Measurements from ENCODE around the gene RPL35A.
"Not testable (repeated sequence)": the region's sequence is repeated elsewhere in the genome, so short reads cannot be mapped to it uniquely, and the experiment has no call there.

RPL35A gene

DNA sequence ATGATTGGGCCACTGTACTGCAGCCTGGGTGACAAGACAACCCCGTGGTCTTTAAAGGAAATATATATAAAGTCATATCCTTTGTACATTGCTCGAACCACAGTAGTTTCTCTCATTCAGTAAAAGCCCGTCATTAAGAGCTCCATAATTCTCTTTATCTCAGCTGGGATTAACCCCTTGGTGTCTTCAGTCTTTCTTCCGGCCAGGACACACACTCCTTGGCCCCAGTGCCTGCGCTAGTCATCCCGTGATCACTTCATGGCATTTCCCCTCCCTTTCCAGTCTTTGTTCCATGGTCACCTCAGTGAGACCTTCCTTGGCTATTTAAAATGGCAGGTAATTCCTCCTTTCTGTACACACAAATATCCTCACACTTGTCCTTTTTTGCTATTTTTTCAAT, 3.3 kb downstream of the RPL35A start:
- DNase-seq: no peak

DNA sequence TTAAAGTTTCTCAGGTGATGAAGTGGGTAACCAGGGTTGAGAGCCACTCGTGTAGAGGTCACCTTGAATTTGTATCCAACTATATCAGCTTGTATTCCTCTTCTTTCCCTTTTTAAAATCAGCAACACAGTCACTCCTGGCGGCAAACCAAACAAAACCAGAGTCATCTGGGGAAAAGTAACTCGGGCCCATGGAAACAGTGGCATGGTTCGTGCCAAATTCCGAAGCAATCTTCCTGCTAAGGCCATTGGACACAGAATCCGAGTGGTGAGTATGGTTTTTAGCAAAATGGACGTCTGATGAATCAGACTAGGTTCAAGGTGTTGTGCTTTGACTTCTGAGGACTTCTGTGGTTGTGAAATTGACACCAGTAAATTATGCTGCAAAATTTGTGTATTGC, 3.9 kb downstream of the RPL35A start:
- no peak for DNase-seq

DNA sequence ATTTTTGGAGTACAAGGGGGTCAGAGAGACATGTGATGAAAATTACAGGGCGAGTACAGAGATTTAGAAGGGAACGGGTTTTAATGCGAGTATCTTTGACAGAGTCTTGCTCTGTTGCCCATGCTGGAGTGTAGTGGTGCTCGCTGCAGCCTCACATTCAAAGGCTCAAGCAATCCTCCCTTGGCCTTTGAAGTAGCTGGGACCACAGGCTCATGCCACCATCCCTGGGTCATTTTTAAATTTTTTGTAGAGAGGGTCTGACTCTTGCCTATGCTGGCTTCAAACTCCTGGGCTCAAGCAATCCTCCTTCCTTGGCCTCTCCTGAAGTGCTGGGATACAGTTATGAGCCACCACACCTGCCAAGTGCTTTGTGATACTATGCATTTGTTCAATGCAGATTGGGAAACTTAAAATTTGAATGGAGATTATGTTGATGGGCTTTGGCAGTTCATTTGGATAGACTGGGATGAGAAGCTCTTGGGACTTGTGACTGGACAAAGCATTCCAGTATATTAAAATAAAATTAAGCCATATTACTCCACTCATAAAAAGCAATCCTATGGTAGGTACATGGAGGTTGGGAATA, 6.0 kb downstream of the RPL35A start:
- no peak for DNase-seq

DNA sequence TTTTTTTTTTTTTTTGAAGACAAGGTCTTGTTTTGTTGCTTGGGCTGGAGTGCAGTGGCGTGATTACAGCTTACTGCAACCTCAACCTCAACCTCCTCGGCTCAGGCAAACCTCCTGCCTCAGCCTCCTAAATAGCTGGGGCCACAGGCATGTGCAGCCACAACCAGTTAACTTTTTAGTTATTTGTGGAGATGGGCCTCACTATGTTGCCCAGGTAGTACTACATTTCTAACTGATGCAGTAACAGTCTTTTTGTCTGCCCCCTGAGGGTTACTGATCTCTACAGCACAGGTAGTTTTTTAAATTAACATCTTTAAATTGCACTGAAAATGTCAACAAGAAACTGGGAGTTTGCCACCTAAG, 6.6 kb downstream of the RPL35A start:
- no peak for DNase-seq

DNA sequence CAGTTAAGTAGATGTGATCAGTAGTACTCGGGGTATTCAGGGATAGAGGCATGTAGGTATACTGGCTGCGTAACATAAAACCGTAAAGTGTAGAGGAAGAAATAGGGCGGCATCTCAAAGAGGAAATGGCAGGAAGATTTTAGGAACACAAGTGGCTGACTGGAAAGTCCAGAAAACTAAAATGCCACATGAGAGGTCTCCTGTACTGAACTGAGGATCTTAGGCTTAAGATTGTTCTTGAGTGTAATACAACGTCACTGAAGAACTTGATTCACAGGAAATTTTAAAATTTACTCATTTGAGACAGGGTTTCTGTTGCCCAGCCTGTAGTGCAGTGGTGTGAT, 7.8 kb downstream of the RPL35A start:
- no peak for DNase-seq

DNA sequence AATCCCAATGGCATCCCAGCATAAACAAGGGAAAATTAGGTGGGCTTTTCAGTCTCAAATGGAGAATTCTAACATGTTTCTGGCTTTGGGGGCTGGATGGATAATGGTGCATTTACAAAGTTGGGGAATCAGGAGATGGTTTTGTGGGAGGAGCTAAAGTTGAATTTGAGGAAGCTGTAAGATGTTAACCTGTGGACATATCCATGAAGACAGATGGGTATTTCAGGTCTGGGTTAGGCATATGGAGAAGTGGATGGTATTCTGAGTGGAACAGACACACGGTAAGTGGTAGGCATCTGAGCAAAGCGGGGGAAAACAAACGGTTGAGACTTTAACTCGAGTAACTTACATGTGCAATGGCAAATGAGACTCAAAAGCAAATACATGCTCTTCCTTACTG, 8.4 kb downstream of the RPL35A start:
- DNase-seq: no peak

DNA sequence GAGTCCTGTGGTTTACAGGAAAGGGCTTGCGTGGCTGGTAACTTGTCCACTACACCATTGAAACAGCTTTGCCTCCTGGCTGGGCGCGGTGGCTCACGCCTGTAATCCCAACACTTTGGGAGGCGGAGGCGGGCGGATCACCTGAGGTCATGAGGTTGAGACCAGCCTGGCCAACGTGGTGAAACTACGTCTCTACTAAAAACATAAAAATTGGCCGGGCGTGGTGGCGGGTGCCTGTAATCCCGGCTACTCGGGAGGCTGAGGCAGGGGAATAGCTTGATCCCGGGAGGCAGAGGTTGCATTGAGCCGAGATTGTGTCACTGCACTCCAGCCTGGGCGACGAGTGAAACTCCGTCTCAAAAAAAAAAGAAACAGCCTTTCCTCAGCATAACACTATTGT, 8.9 kb downstream of the RPL35A start:
- DNase-seq: not testable (repeated sequence)

DNA sequence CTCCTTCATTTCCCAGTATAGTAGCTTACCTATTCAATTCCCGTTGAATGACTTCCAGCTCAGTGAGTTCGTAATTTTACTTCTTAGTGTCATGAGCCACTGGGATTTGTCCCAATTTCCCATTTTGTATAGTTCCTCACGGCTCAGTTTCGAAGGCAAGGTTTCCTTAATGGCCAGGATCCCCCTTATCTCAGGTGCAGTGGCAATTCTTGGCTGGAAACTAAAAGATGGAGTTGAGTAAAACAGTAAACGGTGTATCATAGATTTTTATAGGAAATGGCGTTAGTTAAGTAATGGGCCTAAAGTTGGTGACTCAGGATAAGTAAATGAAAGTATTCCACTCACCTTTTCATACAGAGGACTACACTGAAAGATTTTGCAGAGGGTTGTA, 9.5 kb downstream of the RPL35A start:
- no peak for DNase-seq

DNA sequence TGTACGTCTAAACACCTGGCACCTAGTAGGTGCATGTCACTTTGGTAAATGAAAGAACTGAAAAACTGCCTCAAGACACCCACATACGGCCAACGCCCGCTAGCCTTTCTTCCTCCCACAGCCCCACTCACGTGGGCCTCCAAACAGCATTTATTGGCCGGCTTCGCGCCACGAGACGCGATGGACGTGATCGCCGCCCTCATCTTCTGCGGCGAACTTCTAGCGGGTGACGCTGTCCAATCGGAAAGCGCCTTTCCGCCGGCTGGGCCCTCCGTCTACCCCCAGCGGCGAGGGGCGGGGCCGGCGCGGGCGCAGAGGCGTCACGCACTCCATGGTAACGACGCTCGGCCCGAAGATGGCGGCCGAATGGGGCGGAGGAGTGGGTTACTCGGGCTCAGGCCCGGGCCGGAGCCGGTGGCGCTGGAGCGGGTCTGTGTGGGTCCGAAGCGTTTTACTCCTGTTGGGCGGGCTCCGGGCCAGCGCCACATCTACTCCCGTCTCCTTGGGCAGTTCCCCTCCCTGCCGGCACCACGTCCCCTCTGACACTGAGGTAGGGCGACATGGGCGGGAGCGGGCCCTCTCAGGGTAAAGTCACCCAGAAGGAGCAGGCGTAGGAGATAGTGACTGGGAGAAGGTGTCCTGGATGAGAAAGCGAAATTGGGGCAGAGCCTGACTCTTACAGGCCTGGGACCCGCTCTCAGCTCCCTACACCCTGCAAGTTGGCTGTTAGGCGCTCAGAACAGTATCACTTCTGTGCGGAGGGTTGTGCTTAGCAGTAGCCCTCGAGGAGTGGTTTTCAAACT, 10.1 kb downstream of the RPL35A start, which contains the start of gene LMLN:
Gene LMLN, plus strand, starts transcription at position 327 of the 803 bp plus-strand sequence. Its CDS starts 29 bp downstream, at position 356.
- peak; percentile 95 for DNase-seq

DNA sequence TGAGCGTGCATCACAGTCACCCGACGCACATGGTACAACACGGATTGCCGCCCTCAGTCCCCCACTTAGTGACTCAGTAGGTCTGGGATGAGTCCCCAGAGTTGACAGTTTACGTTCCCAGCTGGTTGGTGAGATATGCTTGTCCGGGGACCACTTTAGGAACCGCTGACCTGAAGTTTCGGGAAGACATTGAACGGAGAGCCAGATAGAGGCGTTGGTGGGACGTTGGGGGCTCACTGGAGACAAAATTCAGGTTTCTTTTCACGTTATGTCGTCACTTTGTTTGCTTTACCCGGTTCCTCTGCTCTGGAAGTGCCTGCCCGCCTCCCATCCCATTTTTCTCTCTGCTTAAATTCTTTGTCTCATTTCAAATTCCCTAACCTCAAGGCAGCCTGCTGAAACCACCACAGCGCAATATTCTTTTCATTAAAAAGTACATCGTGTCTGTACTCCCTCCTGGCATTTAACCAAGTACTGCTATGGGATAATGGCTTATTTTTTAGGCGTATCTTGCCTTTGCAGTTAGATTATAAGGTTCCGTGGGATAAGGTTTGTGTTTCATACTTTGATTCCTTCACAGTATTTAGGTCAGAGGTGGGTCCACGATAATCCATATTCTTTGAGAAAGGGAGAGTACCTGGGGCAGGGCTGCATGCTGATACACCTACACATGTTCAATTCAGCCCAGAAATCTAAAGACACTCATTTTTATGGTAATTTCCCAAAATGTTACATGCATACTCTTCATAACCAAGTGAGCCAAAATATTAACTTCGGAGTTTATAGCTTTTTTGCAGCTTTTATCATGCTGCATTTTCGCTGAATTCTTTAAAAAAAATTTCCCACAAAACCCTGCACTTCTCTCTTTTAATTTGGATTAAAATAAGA, 10.9 kb downstream of the RPL35A start:
- no peak for DNase-seq

DNA sequence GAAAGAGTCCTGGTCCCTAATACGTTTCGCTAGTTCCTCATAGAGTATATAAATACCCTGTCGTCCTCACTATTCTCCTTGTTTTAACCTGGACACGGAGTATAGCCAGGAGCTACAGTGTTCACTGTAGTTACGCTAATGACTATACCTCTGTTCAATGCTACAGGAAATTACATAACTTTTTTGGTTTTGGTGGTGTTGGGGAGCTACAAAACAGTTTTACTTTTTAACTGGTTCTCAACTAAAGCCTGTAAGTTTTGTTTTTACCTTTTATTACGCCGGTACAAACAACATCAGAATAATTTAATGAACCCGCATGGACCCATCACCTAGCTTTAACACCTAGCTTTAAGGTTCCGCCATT, 11.6 kb downstream of the RPL35A start:
- peak; percentile 23 for DNase-seq

DNA sequence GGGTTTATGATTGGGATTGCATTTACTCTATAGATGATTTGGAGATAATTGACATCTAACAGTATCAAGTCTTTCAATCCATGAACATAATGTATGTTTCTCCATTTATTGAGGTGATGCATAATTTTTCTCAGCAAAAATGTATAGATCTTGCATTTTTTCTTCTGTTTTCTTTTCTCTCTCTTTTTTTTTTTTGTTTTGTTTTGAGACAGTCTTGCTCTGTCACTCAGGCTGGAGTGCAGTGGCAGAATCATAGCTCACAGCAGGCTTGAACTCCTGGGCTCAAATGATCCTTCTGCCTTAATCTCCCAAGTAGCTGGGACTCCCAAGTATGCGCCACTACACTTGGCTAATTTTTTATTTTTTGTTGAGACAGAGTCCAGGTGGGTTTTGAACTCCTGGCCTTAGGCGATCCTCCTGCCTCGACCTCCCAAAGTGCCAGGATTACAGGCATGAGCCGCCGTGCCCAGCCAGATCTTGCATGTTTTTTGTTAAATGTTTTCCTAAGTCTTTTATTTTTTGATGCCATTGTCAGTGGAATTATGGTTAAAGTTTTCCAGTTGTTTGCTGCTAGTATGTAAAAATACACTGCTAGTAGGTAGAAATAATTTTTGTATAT, 13.1 kb downstream of the RPL35A start:
- DNase-seq: no peak

DNA sequence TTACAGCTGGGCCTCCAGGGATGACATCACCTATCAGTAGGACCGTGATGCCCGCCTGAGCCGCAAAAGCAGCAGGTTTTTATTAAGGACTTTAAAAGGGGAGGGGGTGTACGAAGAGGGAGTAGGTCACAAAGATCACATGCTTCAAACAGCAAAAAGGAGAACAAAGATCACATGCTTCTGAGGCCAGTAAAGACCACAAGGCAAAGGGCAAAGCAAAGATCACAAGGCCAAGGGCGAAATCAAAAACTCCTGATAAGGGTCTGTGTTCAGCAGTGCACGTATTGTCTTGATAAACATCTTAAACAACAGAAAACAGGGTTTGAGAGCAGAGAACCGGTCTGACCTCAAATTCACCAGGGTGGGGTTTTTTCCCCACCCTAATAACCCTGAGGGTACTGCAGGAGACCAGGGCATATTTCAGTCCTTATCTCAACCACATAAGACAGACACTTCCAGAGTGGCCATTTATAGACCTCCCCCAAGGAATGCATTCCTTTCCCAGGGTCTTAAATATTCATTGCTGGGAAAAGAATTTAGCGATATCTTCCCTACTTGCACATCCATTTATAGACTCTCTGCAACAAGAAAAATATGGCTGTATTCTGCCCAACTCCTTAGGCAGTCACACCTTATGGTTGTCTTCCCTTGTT, 17.5 kb downstream of the RPL35A start:
- DNase-seq: not testable (repeated sequence)

DNA sequence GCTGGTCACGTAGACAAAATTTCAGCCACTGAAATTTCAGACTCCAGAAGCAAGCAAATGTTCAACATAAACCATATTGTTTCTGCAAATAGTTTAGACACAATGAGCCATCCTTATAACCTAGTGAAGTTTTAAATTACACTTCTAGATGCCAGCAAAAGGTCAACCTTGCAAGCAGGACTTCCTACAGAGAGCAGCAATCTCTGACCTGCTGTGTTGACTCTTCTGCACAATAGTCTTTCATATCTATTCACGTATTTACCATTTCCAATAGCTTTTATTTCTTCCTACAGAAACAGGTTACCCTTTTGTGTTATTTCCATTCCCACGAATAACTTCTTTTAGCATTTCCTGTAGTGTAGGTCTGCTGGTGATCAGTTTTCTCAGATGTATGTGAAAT, 20.6 kb downstream of the RPL35A start:
- DNase-seq: no peak

DNA sequence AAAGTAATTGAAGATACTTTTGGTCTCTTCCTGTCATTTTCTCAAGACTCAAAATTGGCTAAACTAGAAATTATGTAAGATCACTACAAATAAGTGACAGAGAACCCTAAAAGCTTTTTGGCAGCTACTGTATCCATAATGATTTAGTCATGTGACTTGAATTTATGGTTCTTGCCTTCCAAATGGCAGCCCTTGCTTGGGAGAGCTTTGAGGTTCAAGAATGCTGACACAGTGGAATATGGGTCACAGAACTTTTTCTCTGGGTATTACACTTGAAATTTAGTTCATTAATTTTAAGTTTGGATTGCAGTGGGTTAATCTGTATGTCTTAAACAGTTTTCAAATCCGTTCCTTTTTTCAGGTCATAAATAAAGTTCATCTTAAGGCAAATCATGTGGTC, 24.0 kb downstream of the RPL35A start:
- no peak for DNase-seq

DNA sequence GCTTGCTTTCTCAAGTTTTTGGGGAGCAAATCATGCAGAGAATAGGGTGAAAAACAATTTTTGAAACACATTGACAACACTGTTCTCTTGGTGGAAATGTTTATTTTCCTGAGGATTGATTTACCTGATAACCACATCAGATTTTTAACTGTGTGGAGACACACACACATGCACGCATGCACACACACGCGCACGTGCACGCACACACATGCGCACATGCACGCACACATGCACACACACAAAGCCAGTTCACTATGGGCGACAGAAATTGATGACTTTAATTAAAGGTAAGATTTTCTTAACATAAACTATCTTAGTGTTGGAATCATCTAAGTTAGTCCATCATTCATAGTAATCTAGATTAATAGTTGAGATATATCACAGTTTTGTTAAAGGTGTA, 25.3 kb downstream of the RPL35A start:
- no peak for DNase-seq

DNA sequence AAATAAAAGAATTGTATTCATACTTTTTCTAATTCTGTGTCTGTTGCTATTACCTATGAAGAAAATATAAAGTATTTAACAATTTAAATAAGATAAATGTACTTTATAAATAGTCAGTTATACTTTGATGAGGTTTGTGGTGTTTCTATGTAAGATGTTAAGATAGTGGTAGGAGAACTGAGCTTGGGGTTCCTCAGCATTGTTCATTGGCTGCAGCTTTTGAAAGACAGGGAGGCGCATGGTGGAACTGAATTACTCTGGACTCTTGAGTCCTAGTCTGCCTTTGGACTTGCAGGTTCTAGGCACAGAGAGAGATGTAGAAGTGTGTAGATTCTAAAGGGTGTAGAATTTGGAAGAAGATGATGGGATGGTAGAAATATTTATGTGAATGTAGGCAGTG, 33.1 kb downstream of the RPL35A start:
- DNase-seq: no peak

DNA sequence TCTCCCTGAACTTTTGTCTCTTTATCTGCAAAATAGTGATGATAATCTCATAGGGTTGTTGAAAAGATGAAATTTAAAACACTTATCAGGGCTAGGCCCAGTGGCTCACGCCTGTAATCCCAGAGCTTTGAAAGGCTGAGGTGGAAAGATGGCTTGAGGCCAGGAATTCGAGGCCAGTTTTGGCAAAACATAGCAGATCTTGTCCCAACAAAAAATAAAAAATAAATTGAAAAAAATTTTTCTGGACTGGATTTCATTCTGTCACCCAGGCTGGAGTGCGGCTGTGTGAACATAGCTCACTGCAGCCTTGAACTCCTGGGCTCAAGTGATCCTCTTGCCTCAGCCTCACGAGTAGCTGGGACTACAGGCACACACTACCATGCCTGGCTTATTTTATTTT, 39.7 kb downstream of the RPL35A start:
- DNase-seq: no peak

DNA sequence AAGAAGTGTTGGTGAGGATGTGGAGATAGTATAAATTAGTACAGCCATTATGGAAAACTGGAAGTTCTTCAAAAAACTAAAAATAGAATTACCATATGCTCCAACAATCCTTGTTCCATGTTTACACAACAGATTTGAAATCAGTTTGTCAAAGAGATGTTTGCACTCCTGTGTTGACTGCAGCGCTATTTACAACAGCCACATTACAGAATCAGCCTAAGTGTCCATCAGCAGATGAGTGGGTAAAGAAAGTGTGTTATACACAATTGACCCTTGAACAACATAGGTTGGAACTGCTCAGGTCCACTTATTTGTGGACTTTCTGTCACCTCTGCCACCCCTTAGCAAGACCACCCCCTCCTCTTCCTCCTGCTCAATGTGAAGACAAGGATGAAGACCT, 44.7 kb downstream of the RPL35A start:
- no peak for DNase-seq

DNA sequence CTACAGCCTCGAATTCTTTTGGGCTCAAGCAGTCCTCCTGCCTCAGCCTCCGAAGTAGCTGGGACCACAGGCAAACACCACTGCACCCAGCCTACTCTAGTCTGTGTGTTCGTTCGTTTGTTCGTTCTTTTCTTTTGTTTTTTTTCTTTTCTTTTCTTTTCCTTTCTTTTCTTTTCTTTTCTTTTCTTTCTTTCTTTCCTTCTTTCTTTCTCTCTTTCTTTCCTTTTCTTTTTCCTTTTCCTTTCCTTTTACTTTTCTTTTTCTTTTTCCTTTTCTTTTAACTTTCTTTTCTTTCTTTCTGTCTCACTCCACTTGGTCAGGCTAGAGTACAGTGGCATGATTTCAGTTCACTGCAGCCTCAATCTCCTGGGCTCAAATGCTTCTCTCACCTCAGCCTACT, 46.9 kb downstream of the RPL35A start:
- no peak for DNase-seq

DNA sequence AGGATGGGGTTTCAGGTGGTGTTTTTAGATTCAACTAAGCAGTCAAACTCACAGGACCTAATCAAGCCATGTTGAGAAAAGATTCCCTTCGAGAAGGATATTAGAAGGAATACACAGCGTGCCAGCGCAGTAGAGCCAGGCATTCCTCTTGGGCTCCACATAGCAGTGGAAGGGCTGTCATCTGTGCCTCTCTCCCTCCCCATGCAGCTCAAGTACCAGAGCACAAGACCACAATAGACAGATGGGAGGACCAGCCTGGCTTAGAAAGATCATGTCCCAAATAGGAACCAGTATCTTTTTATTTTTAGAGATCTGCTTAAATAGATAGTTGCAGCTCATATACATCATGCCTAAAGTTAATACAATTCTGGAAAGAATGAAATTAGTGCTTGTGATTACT, 47.9 kb downstream of the RPL35A start:
- DNase-seq: no peak
